Activated T-cell treated with anti-CD3 and anti-CD28 coated beads, Interleukin-2, amount 50 U/mL, for 24 hours (primary cell): ENCODE results near the gene BMPR2.
"Not testable (repeated sequence)": the region's sequence is repeated elsewhere in the genome, so short reads cannot be mapped to it uniquely, and the experiment has no call there.

Source experiments
- DNase-seq: peaks from one replicate; pipeline ENCODE4 v3.0.0-alpha.2; 2020
- H3K27ac Mint-ChIP-seq: 2 replicates; pipeline ENCODE4 v1.8.0; 2020; ENCODE audit warnings: mild to moderate bottlenecking, mixed read lengths
- H3K27me3 Mint-ChIP-seq: 2 replicates; pipeline ENCODE4 v1.8.0; 2020; ENCODE audit warnings: mixed read lengths
- H3K36me3 Mint-ChIP-seq: 2 replicates; pipeline ENCODE4 v1.8.0; 2020; ENCODE audit warnings: low read depth, mixed read lengths
- H3K4me1 Mint-ChIP-seq: 2 replicates; pipeline ENCODE4 v1.8.0; 2020; ENCODE audit warnings: low read depth, mixed read lengths
- H3K4me3 Mint-ChIP-seq: 2 replicates; pipeline ENCODE4 v1.8.0; 2020; ENCODE audit warnings: mild to moderate bottlenecking, moderate library complexity, mixed read lengths
- H3K9me3 Mint-ChIP-seq: 2 replicates; pipeline ENCODE4 v1.8.0; 2020; ENCODE audit warnings: mixed read lengths

The BMPR2 gene

GRCh38 chr2:202411097-202411496 lies 35.0 kb downstream of the BMPR2 start:
- Mint-ChIP-seq H3K9me3 (no peaks in the 10 kb centered on the region), H3K4me1 (peaks cover 6% of the 10 kb centered on the region), H3K27ac (no peak overlapping the region), H3K27me3 (no peaks in the 10 kb centered on the region), H3K4me3 (no peak overlapping the region), H3K36me3 (no peaks in the 10 kb centered on the region)
- no peak for DNase-seq

- Mint-ChIP-seq H3K27ac (no peak overlapping the region), H3K27me3 (no peaks in the 10 kb centered on the region), H3K4me3 (no peak overlapping the region), H3K9me3 (no peaks in the 10 kb centered on the region), H3K36me3 (no peaks in the 10 kb centered on the region), H3K4me1 (no peaks in the 10 kb centered on the region)
- no peak for DNase-seq
Measured at GRCh38 chr2:202418027-202418426, 41.9 kb downstream of the BMPR2 start.

GRCh38 chr2:202418511-202418910 lies 42.4 kb downstream of the BMPR2 start:
- no peak for DNase-seq
- no peaks in the 10 kb centered on the region for H3K4me1 Mint-ChIP-seq
- H3K9me3 Mint-ChIP-seq = no peaks in the 10 kb centered on the region
- no peaks in the 10 kb centered on the region for H3K36me3 Mint-ChIP-seq
- H3K27me3 Mint-ChIP-seq = no peaks in the 10 kb centered on the region
- no peak overlapping the region for H3K27ac Mint-ChIP-seq
- no peak overlapping the region for H3K4me3 Mint-ChIP-seq

- peaks cover 8% of the 10 kb centered on the region for H3K4me1 Mint-ChIP-seq
- no peak overlapping the region for H3K27ac Mint-ChIP-seq
- no peaks in the 10 kb centered on the region for H3K9me3 Mint-ChIP-seq
- no peaks in the 10 kb centered on the region for H3K27me3 Mint-ChIP-seq
- H3K36me3 Mint-ChIP-seq = no peaks in the 10 kb centered on the region
- H3K4me3 Mint-ChIP-seq = no peak overlapping the region
- no peak for DNase-seq
Measured at GRCh38 chr2:202423139-202423538, 47.0 kb downstream of the BMPR2 start.

- Mint-ChIP-seq H3K9me3 (peaks cover 8% of the 10 kb centered on the region), H3K4me3 (no peak overlapping the region), H3K36me3 (peaks cover 8% of the 10 kb centered on the region), H3K27me3 (no peaks in the 10 kb centered on the region), H3K27ac (no peak overlapping the region), H3K4me1 (peaks cover 8% of the 10 kb centered on the region)
- no peak for DNase-seq
Measured at GRCh38 chr2:202425036-202425435, 48.9 kb downstream of the BMPR2 start.

- peaks cover 8% of the 10 kb centered on the region for H3K9me3 Mint-ChIP-seq
- no peaks in the 10 kb centered on the region for H3K27me3 Mint-ChIP-seq
- peaks cover 8% of the 10 kb centered on the region for H3K36me3 Mint-ChIP-seq
- DNase-seq = no peak
- no peak overlapping the region for H3K4me3 Mint-ChIP-seq
- H3K27ac Mint-ChIP-seq = no peak overlapping the region
- peaks cover 9% of the 10 kb centered on the region for H3K4me1 Mint-ChIP-seq
Measured at GRCh38 chr2:202426751-202427150, 50.6 kb downstream of the BMPR2 start.

GRCh38 chr2:202429164-202429980 lies 53.2 kb downstream of the BMPR2 start:
- peaks cover 8% of the 10 kb centered on the region for H3K36me3 Mint-ChIP-seq
- H3K4me1 Mint-ChIP-seq = peaks cover 9% of the 10 kb centered on the region
- no peak overlapping the region for H3K27ac Mint-ChIP-seq
- H3K27me3 Mint-ChIP-seq = no peaks in the 10 kb centered on the region
- no peak for DNase-seq
- no peak overlapping the region for H3K4me3 Mint-ChIP-seq
- peaks cover 8% of the 10 kb centered on the region for H3K9me3 Mint-ChIP-seq

GRCh38 chr2:202432776-202433175 lies 56.6 kb downstream of the BMPR2 start:
- Mint-ChIP-seq H3K27ac (no peak overlapping the region), H3K4me3 (no peak overlapping the region), H3K4me1 (peaks cover 1% of the 10 kb centered on the region), H3K36me3 (peaks cover 8% of the 10 kb centered on the region), H3K9me3 (peaks cover 8% of the 10 kb centered on the region), H3K27me3 (no peaks in the 10 kb centered on the region)
- no peak for DNase-seq

- Mint-ChIP-seq H3K9me3 (peaks cover 2% of the 10 kb centered on the region), H3K27me3 (no peaks in the 10 kb centered on the region), H3K27ac (no peak overlapping the region), H3K4me3 (no peak overlapping the region), H3K4me1 (peaks cover 1% of the 10 kb centered on the region), H3K36me3 (peaks cover 1% of the 10 kb centered on the region)
- no peak for DNase-seq
Measured at GRCh38 chr2:202434472-202434871, 58.3 kb downstream of the BMPR2 start.

GRCh38 chr2:202436626-202437025 lies 60.5 kb downstream of the BMPR2 start:
- Mint-ChIP-seq H3K4me1 (no peaks in the 10 kb centered on the region), H3K4me3 (no peak overlapping the region), H3K27ac (no peak overlapping the region), H3K36me3 (no peaks in the 10 kb centered on the region), H3K9me3 (no peaks in the 10 kb centered on the region), H3K27me3 (no peaks in the 10 kb centered on the region)
- DNase-seq = no peak

GRCh38 chr2:202440117-202440516 lies 64.0 kb downstream of the BMPR2 start:
- H3K9me3 Mint-ChIP-seq, H3K27me3 Mint-ChIP-seq, H3K4me3 Mint-ChIP-seq, H3K36me3 Mint-ChIP-seq, DNase-seq, H3K4me1 Mint-ChIP-seq, H3K27ac Mint-ChIP-seq: not testable (repeated sequence)

GRCh38 chr2:202442882-202443281 lies 66.8 kb downstream of the BMPR2 start:
- Mint-ChIP-seq H3K27me3 (no peaks in the 10 kb centered on the region), H3K4me3 (no peak overlapping the region), H3K27ac (no peak overlapping the region), H3K4me1 (peaks cover 2% of the 10 kb centered on the region), H3K36me3 (no peaks in the 10 kb centered on the region), H3K9me3 (no peaks in the 10 kb centered on the region)
- no peak for DNase-seq

GRCh38 chr2:202444000-202444399 lies 67.9 kb downstream of the BMPR2 start:
- no peaks in the 10 kb centered on the region for H3K27me3 Mint-ChIP-seq
- DNase-seq = no peak
- H3K27ac Mint-ChIP-seq = no peak overlapping the region
- H3K4me3 Mint-ChIP-seq = no peak overlapping the region
- H3K36me3 Mint-ChIP-seq = peaks cover 2% of the 10 kb centered on the region
- peaks cover 2% of the 10 kb centered on the region for H3K9me3 Mint-ChIP-seq
- H3K4me1 Mint-ChIP-seq = peaks cover 2% of the 10 kb centered on the region

GRCh38 chr2:202449344-202449743 lies 73.2 kb downstream of the BMPR2 start:
- H3K27ac Mint-ChIP-seq = no peak overlapping the region
- peaks cover 5% of the 10 kb centered on the region for H3K36me3 Mint-ChIP-seq
- H3K4me3 Mint-ChIP-seq = no peak overlapping the region
- no peaks in the 10 kb centered on the region for H3K4me1 Mint-ChIP-seq
- no peaks in the 10 kb centered on the region for H3K27me3 Mint-ChIP-seq
- DNase-seq = no peak
- peaks cover 2% of the 10 kb centered on the region for H3K9me3 Mint-ChIP-seq

- Mint-ChIP-seq H3K27ac (no peak overlapping the region), H3K27me3 (no peaks in the 10 kb centered on the region), H3K9me3 (peaks cover 2% of the 10 kb centered on the region), H3K4me3 (no peak overlapping the region), H3K36me3 (peaks cover 6% of the 10 kb centered on the region), H3K4me1 (no peaks in the 10 kb centered on the region)
- no peak for DNase-seq
Measured at GRCh38 chr2:202450785-202451184, 74.7 kb downstream of the BMPR2 start.

- peaks cover 2% of the 10 kb centered on the region for H3K9me3 Mint-ChIP-seq
- H3K36me3 Mint-ChIP-seq = peaks cover 6% of the 10 kb centered on the region
- DNase-seq = no peak
- H3K4me3 Mint-ChIP-seq = no peak overlapping the region
- no peaks in the 10 kb centered on the region for H3K27me3 Mint-ChIP-seq
- no peak overlapping the region for H3K27ac Mint-ChIP-seq
- no peaks in the 10 kb centered on the region for H3K4me1 Mint-ChIP-seq
Measured at GRCh38 chr2:202452744-202453143, 76.6 kb downstream of the BMPR2 start.
